Measurements from ENCODE around the gene FBXO46. TPM values are rescaled to one million over a fixed set of nuclear protein-coding genes. Genes with fewer than 3 reads are reported as not detected.
A peak's percentile ranks its signal among the peaks of the same experiment; 100 is the strongest.

FBXO46 gene
- total RNA-seq, 1 donor from 2014 or later: 16.5 TPM

DNA sequence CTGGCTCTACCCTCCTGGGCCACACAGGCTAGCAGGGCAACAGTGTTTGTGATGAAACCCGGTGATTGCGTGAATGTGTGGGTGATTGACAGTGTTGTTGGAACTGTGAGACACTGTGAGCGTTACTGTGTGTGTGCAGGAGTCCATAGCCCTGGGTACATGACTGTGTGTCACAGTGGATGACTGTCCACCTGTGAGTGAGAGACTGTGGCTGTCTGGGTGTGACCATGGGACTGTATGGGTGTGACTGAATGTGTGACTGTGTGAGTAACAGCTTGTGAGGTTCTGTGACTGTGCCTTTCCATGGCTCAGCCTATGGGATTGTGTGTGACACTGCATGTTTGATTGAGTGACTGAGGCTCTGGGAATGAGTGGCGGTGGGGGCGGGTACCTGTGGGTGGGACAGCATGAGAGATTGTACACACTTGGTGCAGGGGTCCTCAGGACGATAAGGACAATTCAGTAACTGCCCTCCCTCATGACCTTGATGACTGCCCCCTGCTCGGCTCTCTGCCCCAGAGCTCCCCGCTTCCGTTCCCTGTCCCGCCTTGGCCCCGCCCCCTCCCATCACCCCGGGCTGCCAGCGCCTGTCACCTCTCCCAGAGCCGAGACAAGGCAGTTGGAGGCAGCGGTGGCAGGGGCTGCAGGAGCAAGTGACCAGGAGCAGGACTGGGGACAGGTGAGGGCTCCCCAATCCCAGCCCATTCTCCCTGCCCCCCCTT is 62.9 kb downstream of the FBXO46 start, which contains the start of gene GIPR:
Gene GIPR (plus strand): TSS at position 602 of the 722 bp plus-strand sequence. CDS start 1,300 bp downstream, outside the sequence.
- TF ChIP-seq CTCF (IDR thresholded peaks at IDR 0.05): no peak
- H3K4me3 ChIP-seq: peak within 1 kb of the TSS; percentile 38
- no peak within 1 kb of the TSS for H3K27ac ChIP-seq
- ATAC-seq: peak; percentile 33
- H3K36me3 ChIP-seq: no peaks in the 10 kb centered on the region
- peaks cover 7% of the 10 kb centered on the region for H3K4me1 ChIP-seq
- peak; percentile 84 for DNase-seq
- intact Hi-C loops (cut with DNase I): no loop called here
- H3K27me3 ChIP-seq: peaks cover 43% of the 10 kb centered on the region
- no peaks in the 10 kb centered on the region for H3K9me3 ChIP-seq

DNA sequence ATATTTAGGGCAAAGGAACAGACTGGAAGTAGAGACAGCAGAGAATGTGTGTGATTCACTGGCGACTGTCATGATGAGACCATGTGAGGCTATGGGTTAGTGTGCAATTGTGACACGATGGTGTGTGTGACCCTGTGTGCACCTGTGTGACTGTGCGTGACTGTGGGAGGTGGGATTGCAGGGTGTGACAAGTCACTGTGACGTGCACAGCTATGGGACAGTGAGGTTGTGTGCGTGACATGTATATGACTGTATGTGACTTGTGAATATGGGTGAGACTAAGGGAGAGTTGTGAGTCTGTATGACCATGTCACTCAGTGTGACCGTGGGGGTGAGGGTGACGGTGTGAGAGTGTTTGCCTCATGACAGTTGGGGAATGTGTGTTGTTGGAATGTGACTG is 66.1 kb downstream of the FBXO46 start:
- no peak for ATAC-seq
- intact Hi-C loops (cut with DNase I): no loop called here
- no peak overlapping the region for H3K4me3 ChIP-seq
- no peaks in the 10 kb centered on the region for H3K9me3 ChIP-seq
- H3K27me3 ChIP-seq: peaks cover 25% of the 10 kb centered on the region
- no peaks in the 10 kb centered on the region for H3K36me3 ChIP-seq
- peaks cover 7% of the 10 kb centered on the region for H3K4me1 ChIP-seq
- no peak for TF ChIP-seq CTCF (IDR thresholded peaks at IDR 0.05)
- no peak overlapping the region for H3K27ac ChIP-seq
- DNase-seq: no peak

GRCh38 chr19:45663800-45664199 is 66.9 kb downstream of the FBXO46 start:
- ATAC-seq (no peak), DNase-seq (no peak)
- peaks cover 17% of the 10 kb centered on the region for H3K27me3 ChIP-seq
- no peaks in the 10 kb centered on the region for H3K9me3 ChIP-seq
- H3K27ac ChIP-seq: no peak overlapping the region
- H3K4me1 ChIP-seq: no peaks in the 10 kb centered on the region
- intact Hi-C loops (cut with DNase I): no loop called here
- no peaks in the 10 kb centered on the region for H3K36me3 ChIP-seq
- no peak overlapping the region for H3K4me3 ChIP-seq
- TF ChIP-seq CTCF (IDR thresholded peaks at IDR 0.05): no peak

- no peak for DNase-seq
- Histone ChIP-seq H3K27ac (no peak overlapping the region), H3K4me1 (no peaks in the 10 kb centered on the region), H3K36me3 (no peaks in the 10 kb centered on the region), H3K4me3 (no peak overlapping the region), H3K27me3 (peaks cover 5% of the 10 kb centered on the region), H3K9me3 (no peaks in the 10 kb centered on the region)
- no peak for ATAC-seq
- intact Hi-C loops (cut with DNase I): no loop called here
- TF ChIP-seq CTCF (IDR thresholded peaks at IDR 0.05): no peak
Observed at GRCh38 chr19:45660636-45661035, 70.1 kb downstream of the FBXO46 start.

Small RNAs within 50 kb of the gene (microRNA-seq; reads per million reads assigned to microRNA genes)
- gene MIR642A (ENCODE audit: borderline microRNAs expressed) (not detected), gene MIR642B (ENCODE audit: borderline microRNAs expressed) (not detected)

Other genes starting within 250 kb of the FBXO46 start
- 13.3 TPM for gene RTN2, start 233.8 kb downstream of the FBXO46 start, total RNA-seq
- gene PPM1N, start 232.5 kb downstream of the FBXO46 start, total RNA-seq: 0.67 TPM
- 155 TPM for gene VASP, start 223.4 kb downstream of the FBXO46 start, total RNA-seq
- gene OPA3, start 146.1 kb downstream of the FBXO46 start, total RNA-seq: 13.0 TPM
- 18.5 TPM for gene GPR4, start 128.7 kb downstream of the FBXO46 start, total RNA-seq
- 54.4 TPM for gene EML2, start 91.5 kb downstream of the FBXO46 start, total RNA-seq
- gene GIPR, start 62.7 kb downstream of the FBXO46 start, total RNA-seq: 4.8 TPM
- gene SNRPD2, start 38.9 kb downstream of the FBXO46 start, total RNA-seq: 188 TPM
- gene QPCTL, start 38.2 kb downstream of the FBXO46 start, total RNA-seq: 7.0 TPM
- not detected for gene MEIOSIN, start 2.5 kb upstream of the FBXO46 start, total RNA-seq
- 15.5 TPM for gene SIX5, start 38.4 kb upstream of the FBXO46 start, total RNA-seq
- gene DMPK, start 51.6 kb upstream of the FBXO46 start, total RNA-seq: 50.1 TPM
- 58.7 TPM for gene DMWD, start 61.9 kb upstream of the FBXO46 start, total RNA-seq
- 0.38 TPM for gene RSPH6A, start 84.4 kb upstream of the FBXO46 start, total RNA-seq
- 70.6 TPM for gene SYMPK, start 132.3 kb upstream of the FBXO46 start, total RNA-seq
- gene FOXA3, start 133.4 kb upstream of the FBXO46 start, total RNA-seq: 1.6 TPM
- gene IRF2BP1, start 155.2 kb upstream of the FBXO46 start, total RNA-seq: 25.0 TPM
- gene MYPOP, start 171.7 kb upstream of the FBXO46 start, total RNA-seq: 7.9 TPM
- gene NANOS2, start 183.9 kb upstream of the FBXO46 start, total RNA-seq: not detected
- 21.2 TPM for gene NOVA2, start 243.0 kb upstream of the FBXO46 start, total RNA-seq